HFF-Myc (cell line): Measurements from ENCODE around the gene TBC1D17.

Experiments used
- DNase-seq: peaks from one replicate; pipeline ENCODE4 v3.0.0-alpha.2; 2011; ENCODE audit warnings: low read depth; ENCODE audit errors: extremely low read depth
- H3K4me3 ChIP-seq: replicated peaks from 2 replicates; pipeline ENCODE4 v1.5.1; 2011; ENCODE audit warnings: low read depth, mild to moderate bottlenecking, control low read depth, low read length
- TF ChIP-seq, protein P1 (sequence below): IDR thresholded peaks from 2 replicates; pipeline ENCODE4 v1.5.1; 2012; ENCODE audit warnings: mild to moderate bottlenecking, low read depth, low read length, control low read depth; ENCODE audit errors: missing control alignments

The TBC1D17 gene

GRCh38 chr19:49916839-49917733 lies 39.6 kb downstream of the TBC1D17 start:
- TF ChIP-seq, protein P1, sequence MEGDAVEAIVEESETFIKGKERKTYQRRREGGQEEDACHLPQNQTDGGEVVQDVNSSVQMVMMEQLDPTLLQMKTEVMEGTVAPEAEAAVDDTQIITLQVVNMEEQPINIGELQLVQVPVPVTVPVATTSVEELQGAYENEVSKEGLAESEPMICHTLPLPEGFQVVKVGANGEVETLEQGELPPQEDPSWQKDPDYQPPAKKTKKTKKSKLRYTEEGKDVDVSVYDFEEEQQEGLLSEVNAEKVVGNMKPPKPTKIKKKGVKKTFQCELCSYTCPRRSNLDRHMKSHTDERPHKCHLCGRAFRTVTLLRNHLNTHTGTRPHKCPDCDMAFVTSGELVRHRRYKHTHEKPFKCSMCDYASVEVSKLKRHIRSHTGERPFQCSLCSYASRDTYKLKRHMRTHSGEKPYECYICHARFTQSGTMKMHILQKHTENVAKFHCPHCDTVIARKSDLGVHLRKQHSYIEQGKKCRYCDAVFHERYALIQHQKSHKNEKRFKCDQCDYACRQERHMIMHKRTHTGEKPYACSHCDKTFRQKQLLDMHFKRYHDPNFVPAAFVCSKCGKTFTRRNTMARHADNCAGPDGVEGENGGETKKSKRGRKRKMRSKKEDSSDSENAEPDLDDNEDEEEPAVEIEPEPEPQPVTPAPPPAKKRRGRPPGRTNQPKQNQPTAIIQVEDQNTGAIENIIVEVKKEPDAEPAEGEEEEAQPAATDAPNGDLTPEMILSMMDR, result no peak
- no peak for DNase-seq
- H3K4me3 ChIP-seq, result no peak overlapping the region

DNA sequence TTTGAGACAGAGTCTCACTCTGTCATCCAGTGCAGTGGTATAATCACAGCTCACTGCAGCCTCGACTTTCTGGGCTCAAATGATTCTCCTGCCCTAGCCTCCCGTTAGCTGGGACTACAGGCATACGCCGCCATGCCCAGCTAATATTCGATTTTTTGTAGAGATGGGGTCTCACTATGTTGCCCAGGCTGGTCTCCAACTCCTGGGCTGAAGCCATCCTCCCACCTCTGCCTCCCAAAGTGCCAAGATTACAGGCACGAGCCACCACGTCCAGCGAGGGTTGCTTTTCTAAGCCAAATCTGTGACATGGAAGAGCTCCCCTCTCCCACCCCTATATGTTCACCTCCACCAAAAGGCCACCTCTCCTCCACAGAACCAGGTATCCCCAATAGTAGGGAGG lies 40.6 kb downstream of the TBC1D17 start:
- TF ChIP-seq, protein P1, result no peak
- H3K4me3 ChIP-seq, result no peak overlapping the region
- DNase-seq, result no peak

DNA sequence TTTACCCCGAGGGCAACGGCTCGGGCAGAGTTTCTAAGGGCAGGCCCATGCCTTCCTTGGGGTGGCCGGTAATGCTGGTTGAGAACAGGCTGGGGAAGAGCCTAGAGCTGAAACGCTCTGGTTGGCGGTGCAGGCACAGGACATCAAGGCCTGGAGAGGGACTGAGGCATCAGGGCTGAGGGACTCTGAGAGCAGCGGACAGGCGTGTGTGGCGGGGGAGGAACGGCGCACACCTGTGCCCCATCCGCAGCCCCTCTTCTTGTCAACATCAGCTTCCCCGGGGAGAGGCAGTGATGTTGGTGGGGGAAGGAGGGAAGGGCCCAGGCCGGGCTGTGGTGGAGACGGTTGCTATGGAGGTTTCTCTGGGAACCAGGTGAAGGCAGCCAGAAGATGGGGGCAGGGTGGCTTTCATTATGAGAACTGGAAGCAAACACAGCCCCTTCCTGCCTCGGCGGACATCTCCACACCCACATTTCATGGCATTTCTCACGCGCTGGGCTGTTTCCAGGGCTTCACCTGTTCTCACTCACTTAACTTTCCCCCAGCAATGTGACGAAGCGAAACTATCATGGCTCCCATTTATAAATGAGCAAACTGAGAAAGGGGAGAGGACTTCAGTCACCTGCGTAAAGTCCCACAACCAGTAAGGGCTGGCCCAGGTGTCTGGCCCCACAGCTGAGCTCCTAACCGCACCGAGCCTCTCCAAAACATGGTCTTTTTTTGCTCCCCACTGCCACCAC lies 43.3 kb downstream of the TBC1D17 start:
- DNase-seq, result no peak
- TF ChIP-seq, protein P1, result no peak
- no peak overlapping the region for H3K4me3 ChIP-seq

- TF ChIP-seq, protein P1, result no peak
- no peak overlapping the region for H3K4me3 ChIP-seq
- no peak for DNase-seq
These were observed 44.6 kb downstream of the TBC1D17 start for GRCh38 chr19:49921871-49922795.

GRCh38 chr19:49923055-49924003 lies 45.8 kb downstream of the TBC1D17 start:
- no peak overlapping the region for H3K4me3 ChIP-seq
- TF ChIP-seq, protein P1, result no peak
- DNase-seq, result no peak
